ENCODE measurements around the gene ZNF512B. TPM values are rescaled to one million over a fixed set of nuclear protein-coding genes. Genes with fewer than 3 reads are reported as not detected.
"Not testable (repeated sequence)": the region's sequence is repeated elsewhere in the genome, so short reads cannot be mapped to it uniquely, and the experiment has no call there.

ZNF512B gene
- 10.2 and 12.0 TPM in 2 replicates for total RNA-seq

GRCh38 chr20:63969838-63970713 is at the start of gene ZNF512B:
TSS of gene ZNF512B (minus strand) at chr20:63969930. CDS start at chr20:63967950, 1,980 bp downstream.
- no peaks in the 10 kb centered on the region for H3K27me3 Mint-ChIP-seq
- TF ChIP-seq CTCF (IDR thresholded peaks at IDR 0.05), result no peak
- peaks cover 19% of the 10 kb centered on the region for H3K4me1 Mint-ChIP-seq
- ChIA-PET CTCF (no interaction called here), POLR2A (interaction anchor here (0.6 kb wide), 1 partner anchor 14 kb away, joined by 4 read pairs; the partner anchor contains the start of gene UCKL1)
- ATAC-seq (ENCODE audit: low read depth), result peak; percentile 68
- H3K9me3 Mint-ChIP-seq, result no peaks in the 10 kb centered on the region
- intact Hi-C loops (cut with micrococcal nuclease), result loop anchor here (1.0 to 5.0 kb wide), 5 partner anchors 14 to 913 kb away; partner anchors contain the start of genes ARFRP1, UCKL1 and ZGPAT
- H3K27ac Mint-ChIP-seq, result peak within 1 kb of the TSS; percentile 70
- peak within 1 kb of the TSS; percentile 83 for H3K4me3 Mint-ChIP-seq
- DNase-seq, result peak; percentile 41
- peaks cover 12% of the 10 kb centered on the region for H3K36me3 Mint-ChIP-seq (ENCODE audit: low read depth)

- POLR2A ChIA-PET, result no interaction called here
- ATAC-seq (ENCODE audit: low read depth), result no peak
- peaks cover 3% of the 10 kb centered on the region for H3K4me1 Mint-ChIP-seq
- CTCF ChIA-PET, result no interaction called here
- peaks cover 63% of the 10 kb centered on the region for H3K36me3 Mint-ChIP-seq (ENCODE audit: low read depth)
- H3K9me3 Mint-ChIP-seq, result no peaks in the 10 kb centered on the region
- intact Hi-C loops (cut with micrococcal nuclease), result no loop called here
- H3K27me3 Mint-ChIP-seq, result no peaks in the 10 kb centered on the region
- H3K27ac Mint-ChIP-seq, result no peak overlapping the region
- TF ChIP-seq CTCF (IDR thresholded peaks at IDR 0.05), result no peak
- DNase-seq, result no peak
- H3K4me3 Mint-ChIP-seq, result no peak overlapping the region
These were observed 45.9 kb upstream of the ZNF512B start for GRCh38 chr20:64015635-64016034.

- H3K4me3 Mint-ChIP-seq; CTCF ChIA-PET; H3K4me1 Mint-ChIP-seq; intact Hi-C loops (cut with micrococcal nuclease); POLR2A ChIA-PET; H3K27me3 Mint-ChIP-seq; ATAC-seq (ENCODE audit: low read depth); H3K9me3 Mint-ChIP-seq; DNase-seq; H3K27ac Mint-ChIP-seq: not testable (repeated sequence)
- peaks cover 67% of the 10 kb centered on the region for H3K36me3 Mint-ChIP-seq (ENCODE audit: low read depth)
These were observed 42.8 kb upstream of the ZNF512B start for GRCh38 chr20:64012385-64013154.

GRCh38 chr20:64011366-64011779 is 41.6 kb upstream of the ZNF512B start:
- TF ChIP-seq CTCF (IDR thresholded peaks at IDR 0.05), result no peak
- intact Hi-C loops (cut with micrococcal nuclease), result no loop called here
- H3K36me3 Mint-ChIP-seq (ENCODE audit: low read depth), result peaks cover 68% of the 10 kb centered on the region
- peaks cover 3% of the 10 kb centered on the region for H3K4me1 Mint-ChIP-seq
- ATAC-seq (ENCODE audit: low read depth), result no peak
- DNase-seq, result no peak
- H3K9me3 Mint-ChIP-seq, result no peaks in the 10 kb centered on the region
- no peaks in the 10 kb centered on the region for H3K27me3 Mint-ChIP-seq
- no peak overlapping the region for H3K27ac Mint-ChIP-seq
- CTCF ChIA-PET, result no interaction called here
- POLR2A ChIA-PET, result no interaction called here
- no peak overlapping the region for H3K4me3 Mint-ChIP-seq

- POLR2A ChIA-PET, result no interaction called here
- Mint-ChIP-seq H3K9me3 (no peaks in the 10 kb centered on the region), H3K4me3 (no peak overlapping the region), H3K27ac (no peak overlapping the region), H3K36me3 (ENCODE audit: low read depth) (peaks cover 71% of the 10 kb centered on the region), H3K4me1 (peaks cover 3% of the 10 kb centered on the region), H3K27me3 (no peaks in the 10 kb centered on the region)
- no peak for ATAC-seq (ENCODE audit: low read depth)
- intact Hi-C loops (cut with micrococcal nuclease), result no loop called here
- no peak for TF ChIP-seq CTCF (IDR thresholded peaks at IDR 0.05)
- DNase-seq, result no peak
- CTCF ChIA-PET, result no interaction called here
These were observed 41.0 kb upstream of the ZNF512B start for GRCh38 chr20:64010711-64011237.

Data from activated B cell treated with CpG ODN at 0.5 μM for 24 hours (primary cell).